OCI-LY1 (cell line): ENCODE results near the gene KPTN.

ENCODE experiments used
- EZH2 ChIP-seq: fragments of 200-600 bp; sonication (generic), shearing (Covaris generic); IDR thresholded peaks from 2 replicates; pipeline ENCODE4 v1.8.0; 2017; ENCODE audit warnings: borderline replicate concordance, mixed run types, mild to moderate bottlenecking, antibody characterized with exemption, low read length, moderate library complexity, mixed read lengths
- TF ChIP-seq, protein P1 (sequence below): fragments of 200-600 bp; sonication (generic), shearing (Covaris generic); IDR thresholded peaks from 2 replicates; pipeline ENCODE4 v1.5.1; 2017; ENCODE audit warnings: mild to moderate bottlenecking, antibody characterized with exemption, low read length, moderate library complexity, mixed read lengths

DNA sequence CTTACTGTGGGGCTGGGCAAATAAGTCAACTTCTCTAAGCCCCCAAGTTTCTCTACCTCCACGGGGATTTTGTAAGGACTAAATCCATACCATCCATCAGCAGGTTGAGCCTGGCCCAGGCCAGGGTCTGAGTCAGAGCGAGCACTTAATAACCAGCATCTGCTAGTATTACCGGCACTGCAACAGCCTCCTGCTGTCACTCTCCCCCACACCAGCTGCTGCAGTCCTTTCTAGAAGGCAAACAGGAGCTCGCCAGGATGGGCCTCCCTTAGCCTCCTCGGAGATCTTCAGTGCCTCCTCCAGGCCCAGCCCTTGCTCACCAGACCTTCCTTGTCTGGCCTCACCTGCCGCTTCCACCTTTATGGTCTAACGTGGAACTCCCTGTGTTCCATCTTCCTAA, 27.7 kb upstream of the KPTN start:
- TF ChIP-seq EZH2: no peak
- TF ChIP-seq, protein P1, sequence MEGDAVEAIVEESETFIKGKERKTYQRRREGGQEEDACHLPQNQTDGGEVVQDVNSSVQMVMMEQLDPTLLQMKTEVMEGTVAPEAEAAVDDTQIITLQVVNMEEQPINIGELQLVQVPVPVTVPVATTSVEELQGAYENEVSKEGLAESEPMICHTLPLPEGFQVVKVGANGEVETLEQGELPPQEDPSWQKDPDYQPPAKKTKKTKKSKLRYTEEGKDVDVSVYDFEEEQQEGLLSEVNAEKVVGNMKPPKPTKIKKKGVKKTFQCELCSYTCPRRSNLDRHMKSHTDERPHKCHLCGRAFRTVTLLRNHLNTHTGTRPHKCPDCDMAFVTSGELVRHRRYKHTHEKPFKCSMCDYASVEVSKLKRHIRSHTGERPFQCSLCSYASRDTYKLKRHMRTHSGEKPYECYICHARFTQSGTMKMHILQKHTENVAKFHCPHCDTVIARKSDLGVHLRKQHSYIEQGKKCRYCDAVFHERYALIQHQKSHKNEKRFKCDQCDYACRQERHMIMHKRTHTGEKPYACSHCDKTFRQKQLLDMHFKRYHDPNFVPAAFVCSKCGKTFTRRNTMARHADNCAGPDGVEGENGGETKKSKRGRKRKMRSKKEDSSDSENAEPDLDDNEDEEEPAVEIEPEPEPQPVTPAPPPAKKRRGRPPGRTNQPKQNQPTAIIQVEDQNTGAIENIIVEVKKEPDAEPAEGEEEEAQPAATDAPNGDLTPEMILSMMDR: no peak
